ENCODE results near the gene NUP160. TPM values are rescaled to one million over a fixed set of nuclear protein-coding genes. Genes with fewer than 3 reads are reported as not detected.

Gene NUP160
- total and polyA plus RNA-seq, 2 of the 8 experiments (the other 6 are each of a cell fraction or from before 2014, with no cell fraction given), result 44.6 to 100 TPM

DNA sequence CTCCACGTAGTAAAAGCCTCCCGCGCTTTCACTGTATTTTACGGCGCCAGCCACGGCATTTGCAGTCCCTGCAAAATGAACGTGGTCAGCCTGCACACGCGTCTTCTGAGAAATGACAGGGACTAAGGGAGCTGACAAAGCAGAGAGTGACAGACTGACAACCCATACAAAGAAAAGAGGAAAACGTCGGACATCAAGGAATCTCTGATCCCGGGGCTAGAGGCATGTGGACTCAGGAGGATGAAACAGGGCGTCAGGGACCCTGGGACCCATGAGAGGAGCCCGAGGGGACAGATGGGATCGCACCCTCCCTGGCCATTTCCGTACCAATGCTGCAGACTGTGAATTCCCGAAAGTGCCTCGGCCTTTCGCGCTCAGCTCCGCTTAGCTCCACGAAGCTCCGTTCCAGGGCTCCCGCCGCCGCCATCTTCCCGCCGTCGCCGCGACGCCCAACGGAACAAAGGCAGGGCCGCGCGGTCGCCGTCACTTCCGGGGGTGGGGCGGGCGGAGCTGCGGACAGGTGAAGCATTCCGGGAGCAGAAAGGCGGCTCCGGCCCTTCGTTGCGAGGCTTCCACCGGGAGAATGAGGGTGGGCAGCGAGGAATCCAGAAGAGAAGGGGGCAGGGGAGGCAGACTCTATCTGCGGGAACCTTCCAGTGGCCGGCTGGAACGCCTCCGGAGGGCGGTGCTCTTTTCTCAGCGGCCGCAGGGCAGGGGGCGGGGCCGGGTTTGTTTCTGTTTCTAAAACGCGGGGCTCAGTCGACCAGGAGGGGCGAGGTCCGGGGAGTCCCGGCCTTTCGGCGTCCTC is at the start of gene NUP160 (continued):
- TF ChIP-seq ZNF274 (IDR thresholded peaks at IDR 0.05; ENCODE audit: borderline replicate concordance, extremely low read depth, low read length), result no peak
- TF ChIP-seq SRF (IDR thresholded peaks at IDR 0.05; ENCODE audit: low read depth, low read length), result no peak
- TF ChIP-seq RXRA (IDR thresholded peaks at IDR 0.05; ENCODE audit: insufficient read depth, low read depth, low read length), result no peak
- TF ChIP-seq CHD2 (IDR thresholded peaks at IDR 0.05; ENCODE audit: low read length), result 0 out of 2 replicates have a peak, but pooled peaks have one; percentile 4
- TF ChIP-seq NRF1 (IDR thresholded peaks at IDR 0.05; ENCODE audit: low read depth, low read length), result no peak
- no peak for TF ChIP-seq BRCA1 (IDR thresholded peaks at IDR 0.05; ENCODE audit: low read depth, low read length)
- TF ChIP-seq ASH2L (IDR thresholded peaks at IDR 0.05; ENCODE audit: low read length), result peak; percentile 85
- TF ChIP-seq BCL11A (IDR thresholded peaks at IDR 0.05; ENCODE audit: low read depth in 2 of 2, low read length in 2 of 2), result no peak
